ENCODE results near the gene EN2.
"Not testable (repeated sequence)": the region's sequence is repeated elsewhere in the genome, so short reads cannot be mapped to it uniquely, and the experiment has no call there.

Gene EN2

GRCh38 chr7:155426543-155427410 lies 31.2 kb upstream of the EN2 start:
- no peak for DNase-seq (ENCODE audit: low spot score)

- DNase-seq (ENCODE audit: low spot score), result no peak
Observed at GRCh38 chr7:155427411-155428038, 30.4 kb upstream of the EN2 start.

GRCh38 chr7:155428171-155428834 lies 29.6 kb upstream of the EN2 start:
- DNase-seq (ENCODE audit: low spot score), result no peak

- DNase-seq (ENCODE audit: low spot score), result no peak
Observed at GRCh38 chr7:155429651-155430050, 28.3 kb upstream of the EN2 start.

- no peak for DNase-seq (ENCODE audit: low spot score)
Observed at GRCh38 chr7:155430606-155431005, 27.3 kb upstream of the EN2 start.

GRCh38 chr7:155431231-155431630 lies 26.7 kb upstream of the EN2 start:
- no peak for DNase-seq (ENCODE audit: low spot score)

- DNase-seq (ENCODE audit: low spot score), result no peak
Observed at GRCh38 chr7:155431711-155432110, 26.2 kb upstream of the EN2 start.

GRCh38 chr7:155435110-155435509 lies 22.8 kb upstream of the EN2 start:
- no peak for DNase-seq (ENCODE audit: low spot score)

- DNase-seq (ENCODE audit: low spot score), result no peak
Observed at GRCh38 chr7:155437836-155438235, 20.1 kb upstream of the EN2 start.

- DNase-seq (ENCODE audit: low spot score), result no peak
Observed at GRCh38 chr7:155438777-155439176, 19.2 kb upstream of the EN2 start.

GRCh38 chr7:155439311-155440017 lies 18.5 kb upstream of the EN2 start:
- DNase-seq (ENCODE audit: low spot score), result no peak

- DNase-seq (ENCODE audit: low spot score), result no peak
Observed at GRCh38 chr7:155440018-155440410, 17.9 kb upstream of the EN2 start.

- DNase-seq (ENCODE audit: low spot score), result no peak
Observed at GRCh38 chr7:155441856-155442255, 16.1 kb upstream of the EN2 start.

- no peak for DNase-seq (ENCODE audit: low spot score)
Observed at GRCh38 chr7:155444746-155445145, 13.2 kb upstream of the EN2 start.

- not testable (repeated sequence) for DNase-seq (ENCODE audit: low spot score)
Observed at GRCh38 chr7:155445606-155446005, 12.3 kb upstream of the EN2 start.

- DNase-seq (ENCODE audit: low spot score), result no peak
Observed at GRCh38 chr7:155447603-155448002, 10.3 kb upstream of the EN2 start.

- no peak for DNase-seq (ENCODE audit: low spot score)
Observed at GRCh38 chr7:155448632-155449007, 9.3 kb upstream of the EN2 start.

- DNase-seq (ENCODE audit: low spot score), result no peak
Observed at GRCh38 chr7:155449008-155449868, 8.7 kb upstream of the EN2 start.

GRCh38 chr7:155449869-155450557 lies 7.9 kb upstream of the EN2 start:
- DNase-seq (ENCODE audit: low spot score), result no peak

GRCh38 chr7:155450558-155450969 lies 7.4 kb upstream of the EN2 start:
- DNase-seq (ENCODE audit: low spot score), result no peak

Measured in hematopoietic multipotent progenitor cell treated with erythropoietin and hydrocortisone succinate and interleukin-3 and kit ligand, for 17 days (in vitro differentiated cells).